Neuronal stem cell (in vitro differentiated cells): ENCODE results near the gene DDX1.

Source experiments
- DNase-seq: peaks from one replicate; pipeline ENCODE4 v3.0.0-alpha.2; 2013; ENCODE audit warnings: low spot score
- H2AFZ ChIP-seq: one replicate; pipeline ENCODE4 v1.6.1; 2013; ENCODE audit warnings: mild to moderate bottlenecking, low read length, inconsistent platforms
- H2AK5ac ChIP-seq: 2 replicates; pipeline ENCODE4 v1.6.1; 2013; ENCODE audit warnings: low read depth, mild to moderate bottlenecking, inconsistent platforms, low read length, moderate library complexity, mixed read lengths
- H2BK120ac ChIP-seq: 2 replicates; pipeline ENCODE4 v1.6.1; 2013; ENCODE audit warnings: low read depth, mild to moderate bottlenecking, inconsistent platforms, low read length, moderate library complexity, mixed read lengths
- H2BK12ac ChIP-seq: one replicate; pipeline ENCODE4 v1.6.1; 2013; ENCODE audit warnings: low read length, inconsistent platforms
- H2BK15ac ChIP-seq: 2 replicates; pipeline ENCODE4 v1.6.1; 2013; ENCODE audit warnings: mild to moderate bottlenecking, low read length, inconsistent platforms, mixed read lengths
- H2BK5ac ChIP-seq: one replicate; pipeline ENCODE4 v1.6.1; 2013; ENCODE audit warnings: inconsistent platforms, mild to moderate bottlenecking, low read length, moderate library complexity
- H3K14ac ChIP-seq: one replicate; pipeline ENCODE4 v1.6.1; 2013; ENCODE audit warnings: low read length, inconsistent platforms
- H3K18ac ChIP-seq: 2 replicates; pipeline ENCODE4 v1.6.1; 2013; ENCODE audit warnings: low read length, inconsistent platforms
- H3K23ac ChIP-seq: 2 replicates; pipeline ENCODE4 v1.6.1; 2013; ENCODE audit warnings: low read depth, mild to moderate bottlenecking, mixed read lengths, low read length, inconsistent platforms; ENCODE audit not compliant: poor library complexity
- H3K27ac ChIP-seq: replicated peaks from 3 replicates; pipeline ENCODE4 v1.5.1; 2013; ENCODE audit warnings: low read length, inconsistent platforms
- H3K27me3 ChIP-seq, 3 experiments: 2 replicates each; pipeline ENCODE4 v1.6.1; 2013; ENCODE audit warnings: low read length in 3 of 3, mild to moderate bottlenecking in 2 of 3, inconsistent platforms in 1 of 3, low read depth in 1 of 3, mixed read lengths in 1 of 3, moderate library complexity in 1 of 3; ENCODE audit not compliant: control insufficient read depth in 3 of 3, insufficient read depth in 3 of 3
- H3K36me3 ChIP-seq, 2 donors: replicated peaks in 1 of 2; 2 replicates each; pipeline ENCODE4 v1.6.1; 2013; ENCODE audit warnings: low read length in 2 of 2; ENCODE audit not compliant: control insufficient read depth in 2 of 2, insufficient read depth in 2 of 2
- H3K4ac ChIP-seq: 2 replicates; pipeline ENCODE4 v1.6.1; 2013; ENCODE audit warnings: inconsistent platforms, mild to moderate bottlenecking, low read length, moderate library complexity
- H3K4me1 ChIP-seq, 2 donors: 1 replicate in 1 of 2; 2 replicates in 1 of 2; pipeline ENCODE4 v1.6.1; 2013; ENCODE audit warnings: low read length in 2 of 2, low read depth in 1 of 2; ENCODE audit not compliant: control insufficient read depth in 2 of 2, insufficient read depth in 1 of 2
- H3K4me2 ChIP-seq: one replicate; pipeline ENCODE4 v1.6.1; 2013; ENCODE audit warnings: mild to moderate bottlenecking, low read length, inconsistent platforms; ENCODE audit not compliant: insufficient read depth, poor library complexity, severe bottlenecking
- H3K4me3 ChIP-seq, 2 donors: 2 replicates each; pipeline ENCODE4 v1.5.1; 2013; ENCODE audit warnings: low read length in 2 of 2, mild to moderate bottlenecking in 2 of 2, inconsistent platforms in 1 of 2, moderate library complexity in 1 of 2
- H3K79me1 ChIP-seq: one replicate; pipeline ENCODE4 v1.6.1; 2013; ENCODE audit warnings: low read depth, mild to moderate bottlenecking, inconsistent platforms, low read length, moderate library complexity
- H3K9ac ChIP-seq: one replicate; pipeline ENCODE4 v1.6.1; 2013; ENCODE audit warnings: mild to moderate bottlenecking, low read depth, low read length, inconsistent platforms; ENCODE audit not compliant: poor library complexity
- H3K9me3 ChIP-seq, 2 donors: replicated peaks in 1 of 2; 2 replicates each; pipeline versions ENCODE3 to v1.6.1; 2013; ENCODE audit warnings: low read length in 2 of 2, mild to moderate bottlenecking in 2 of 2, inconsistent platforms in 1 of 2, low read depth in 1 of 2, mixed read lengths in 1 of 2, moderate library complexity in 1 of 2; ENCODE audit not compliant: control insufficient read depth in 2 of 2, insufficient read depth in 1 of 2
- H4K8ac ChIP-seq: one replicate; pipeline ENCODE4 v1.6.1; 2013; ENCODE audit warnings: low read depth, mild to moderate bottlenecking, inconsistent platforms, low read length, moderate library complexity
- H4K91ac ChIP-seq: one replicate; pipeline ENCODE4 v1.6.1; 2013; ENCODE audit warnings: low read length, low read depth, mild to moderate bottlenecking, inconsistent platforms; ENCODE audit not compliant: poor library complexity
- WGBS, 2 donors: extraction: QIAGEN DNeasy Blood & Tissue Kit; methylation state at CpG; one replicate each; pipeline ENCODE4 v1.1.7; 2013; ENCODE audit warnings: missing lambda C conversion rate in 2 of 2, mixed read lengths in 1 of 2; ENCODE audit not compliant: insufficient read length in 2 of 2, insufficient replicate concordance in 1 of 2; ENCODE audit errors: extremely low coverage in 2 of 2; 5-methylcytosine and 5-hydroxymethylcytosine counted together

Gene DDX1

DNA sequence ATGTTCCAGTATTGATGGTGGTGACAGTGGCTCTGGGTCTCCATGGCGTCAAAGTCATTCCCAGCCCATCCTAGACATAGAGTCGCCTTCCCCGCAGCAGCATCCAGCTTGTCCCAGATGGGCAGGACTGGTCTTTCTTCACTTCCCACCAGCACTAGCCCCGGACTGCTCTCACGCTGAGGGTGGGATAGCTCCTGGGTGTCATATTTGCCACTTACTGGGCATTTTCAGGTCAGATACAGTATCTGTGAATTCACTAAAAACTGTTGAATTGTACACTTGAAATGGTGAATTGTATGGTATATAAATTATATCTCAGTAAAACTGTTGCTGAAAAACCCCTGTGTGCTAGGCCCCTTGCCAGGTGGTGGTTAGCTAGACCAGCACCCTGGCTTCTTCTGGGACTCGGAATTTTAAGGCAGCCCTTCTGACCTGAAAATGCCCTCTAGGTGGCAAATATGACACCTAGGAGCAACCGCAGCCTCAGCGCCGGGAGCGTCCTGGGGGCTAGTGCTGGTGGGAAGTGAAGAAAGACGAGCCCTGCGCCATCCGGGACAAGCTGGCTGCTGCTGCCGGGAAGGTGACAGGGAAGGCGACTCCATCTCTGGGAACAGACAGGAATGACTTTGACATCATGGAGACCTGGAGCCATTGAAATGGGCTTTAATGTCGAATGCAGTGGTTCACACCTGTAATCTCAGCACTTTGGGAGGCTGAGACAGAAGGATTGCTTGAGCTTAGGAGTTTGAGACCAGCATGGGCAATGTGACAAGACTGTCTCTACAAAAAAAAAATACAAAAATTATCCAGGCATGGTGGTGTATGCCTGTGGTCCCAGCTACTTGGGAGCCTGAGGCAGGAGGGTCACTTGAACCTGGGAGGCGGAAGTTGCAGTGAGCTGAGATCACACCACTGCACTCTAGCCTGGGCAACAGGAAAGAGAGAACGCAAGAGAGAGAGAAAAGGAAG is 56.2 kb downstream of the DDX1 start:
- H4K91ac ChIP-seq, result no peak overlapping the region
- H3K27me3 ChIP-seq, result no peaks in the 10 kb centered on the region
- H3K9me3 ChIP-seq, result no peaks in the 10 kb centered on the region
- peak overlapping the region; percentile 67 for H3K18ac ChIP-seq
- H2BK15ac ChIP-seq, result no peak overlapping the region
- H2BK5ac ChIP-seq, result peak overlapping the region; percentile 7
- WGBS, 2 donors, result no CpG with 5 or more reads among the region's 18 CpGs
- H2BK120ac ChIP-seq, result no peak overlapping the region
- no peak overlapping the region for H3K4me3 ChIP-seq
- H3K4me2 ChIP-seq, result no peak overlapping the region
- H3K4ac ChIP-seq, result no peak overlapping the region
- no peak overlapping the region for H3K23ac ChIP-seq
- peak overlapping the region; percentile 32 for H2BK12ac ChIP-seq
- H3K36me3 ChIP-seq, result no peaks in the 10 kb centered on the region
- no peaks in the 10 kb centered on the region for H3K79me1 ChIP-seq
- peaks cover 10 to 19% of the 10 kb centered on the region in 2 donors for H3K4me1 ChIP-seq
- H2AK5ac ChIP-seq, result no peak overlapping the region
- H3K9ac ChIP-seq, result no peak overlapping the region
- no peak overlapping the region for H2AFZ ChIP-seq
- DNase-seq, result no peak
- H3K14ac ChIP-seq, result no peak overlapping the region
- no peak overlapping the region for H3K27ac ChIP-seq
- no peak overlapping the region for H4K8ac ChIP-seq

DNA sequence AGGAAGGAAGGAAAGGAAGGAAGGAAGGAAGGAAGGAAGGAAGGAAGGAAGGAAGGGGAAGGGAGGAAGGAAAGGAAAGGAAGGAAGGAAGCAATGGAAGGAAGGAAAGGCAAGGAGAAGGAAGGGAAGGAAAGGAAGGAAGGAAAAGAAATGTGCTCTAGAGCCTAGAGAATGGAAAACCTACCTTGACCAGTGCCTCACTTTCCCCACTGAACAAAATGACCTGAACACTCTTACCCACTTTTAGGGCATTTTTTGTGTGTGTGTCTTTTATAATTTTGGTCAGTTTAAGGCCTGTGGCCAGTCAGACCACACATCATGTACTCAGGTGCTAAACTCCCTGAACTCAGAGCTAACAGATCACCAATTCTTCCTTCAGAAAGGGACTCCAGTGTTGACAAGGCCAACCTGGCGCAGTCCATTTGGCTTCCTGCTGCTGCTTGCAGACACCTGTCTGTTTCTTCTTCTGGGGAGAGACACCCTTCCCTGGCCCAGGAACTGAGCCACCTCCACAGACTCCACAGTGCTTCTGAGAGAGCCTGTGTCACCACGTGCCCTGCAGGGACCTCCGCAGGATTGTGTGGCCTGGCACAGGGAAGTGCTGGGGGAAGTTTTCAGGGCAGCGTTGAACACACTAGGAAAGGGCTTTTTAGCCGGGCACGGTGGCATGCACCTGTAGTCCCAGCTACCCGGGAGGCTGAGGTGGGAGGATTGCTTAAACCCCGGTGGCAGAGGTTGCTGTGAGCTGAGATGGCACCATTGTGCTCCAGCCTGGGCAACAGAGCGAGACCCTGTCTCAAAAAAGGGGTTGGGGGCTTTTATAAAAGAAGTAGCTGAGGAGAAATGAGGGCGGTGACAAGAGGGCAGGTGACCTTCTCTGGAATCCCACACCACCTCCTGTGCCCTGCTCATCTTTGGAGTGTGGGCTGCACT is 57.2 kb downstream of the DDX1 start:
- Histone ChIP-seq H2AFZ (no peak overlapping the region), H3K9ac (no peak overlapping the region), H3K4me3 (no peak overlapping the region), H3K4me2 (no peak overlapping the region), H3K4ac (no peak overlapping the region), H3K14ac (no peak overlapping the region), H2BK15ac (no peak overlapping the region), H2BK12ac (no peak overlapping the region), H4K8ac (no peak overlapping the region), H3K79me1 (no peaks in the 10 kb centered on the region), H3K27me3 (no peaks in the 10 kb centered on the region), H2BK5ac (no peak overlapping the region), H3K23ac (peak overlapping the region; percentile 11), H2AK5ac (peak overlapping the region; percentile 73), H3K9me3 (no peaks in the 10 kb centered on the region), H3K4me1 (peaks cover 7 to 12% of the 10 kb centered on the region in 2 donors), H4K91ac (no peak overlapping the region), H3K18ac (peak overlapping the region; percentile 19), H2BK120ac (peak overlapping the region; percentile 24), H3K27ac (no peak overlapping the region), H3K36me3 (no peaks in the 10 kb centered on the region)
- no CpG with 5 or more reads among the region's 10 CpGs for WGBS, 2 donors
- DNase-seq, result no peak

- H4K91ac ChIP-seq, result no peak overlapping the region
- H2BK5ac ChIP-seq, result no peak overlapping the region
- peak overlapping the region; percentile 11 for H3K23ac ChIP-seq
- H2BK15ac ChIP-seq, result no peak overlapping the region
- WGBS, 2 donors, result no CpG with 5 or more reads among the region's 14 CpGs
- H3K27ac ChIP-seq, result no peak overlapping the region
- H3K4me1 ChIP-seq, result peaks cover 3 to 6% of the 10 kb centered on the region in 2 donors
- no peak overlapping the region for H3K4me3 ChIP-seq
- no peak overlapping the region for H3K14ac ChIP-seq
- H2AK5ac ChIP-seq, result no peak overlapping the region
- H3K79me1 ChIP-seq, result no peaks in the 10 kb centered on the region
- H3K18ac ChIP-seq, result peak overlapping the region; percentile 19
- H3K9me3 ChIP-seq, result no peaks in the 10 kb centered on the region
- no peak overlapping the region for H3K9ac ChIP-seq
- no peaks in the 10 kb centered on the region for H3K36me3 ChIP-seq
- no peak for DNase-seq
- H3K4me2 ChIP-seq, result no peak overlapping the region
- no peaks in the 10 kb centered on the region for H3K27me3 ChIP-seq
- no peak overlapping the region for H4K8ac ChIP-seq
- H2BK120ac ChIP-seq, result peak overlapping the region; percentile 24
- H2BK12ac ChIP-seq, result no peak overlapping the region
- H3K4ac ChIP-seq, result no peak overlapping the region
- no peak overlapping the region for H2AFZ ChIP-seq
These were observed 58.0 kb downstream of the DDX1 start for GRCh38 chr2:15649561-15650255.
